IMR-90 (cell line): ENCODE results near the gene LINC01488. TPM values are rescaled to one million over a fixed set of nuclear protein-coding genes. Genes with fewer than 3 reads are reported as not detected.

Experiments
- ATAC-seq: fragments of 200-7000 bp; cut with Tn5 transposase; 2 replicates; pipeline ENCODE4 v1.9.1; 2020; ENCODE audit warnings: low read depth, mild to moderate bottlenecking, moderate library complexity
- BruUV-seq: library from RNA; stranded (reverse); fragments of 400-500 nt; replicated peaks from 2 replicates; lab custom pipeline; 2021; lab: Mats Ljungman, UMichigan
- CTCF ChIA-PET: fragments of 300-600 bp; formaldehyde crosslinking; extraction: SDS; loops from one replicate; lab custom pipeline; 2021; ENCODE audit warnings: antibody characterized with exemption; lab: Yijun Ruan, JAX
- POLR2A ChIA-PET: fragments of 300-600 bp; sonication (Branson Sonifier 250); formaldehyde crosslinking; loops from one replicate; lab custom pipeline; 2022; ENCODE audit warnings: antibody characterized with exemption; ENCODE audit not compliant: unreplicated experiment; lab: Charles Lee
- DNase-seq: peaks from one replicate; pipeline ENCODE4 v3.0.0; 2013
- H2AFZ ChIP-seq: replicated peaks from 2 replicates; pipeline ENCODE3; 2013; ENCODE audit warnings: low read length, mild to moderate bottlenecking; ENCODE audit not compliant: poor library complexity
- H2AK5ac ChIP-seq: 2 replicates; pipeline ENCODE4 v1.6.1; 2013; ENCODE audit warnings: low read depth, low read length, inconsistent platforms
- H2AK9ac ChIP-seq: replicated peaks from 2 replicates; pipeline ENCODE3; 2013; ENCODE audit warnings: mild to moderate bottlenecking, low read depth, low read length, moderate library complexity; ENCODE audit not compliant: poor library complexity
- H2BK120ac ChIP-seq: 2 replicates; pipeline ENCODE4 v1.6.1; 2013; ENCODE audit warnings: low read depth, low read length, inconsistent platforms
- H2BK15ac ChIP-seq: 3 replicates; pipeline ENCODE4 v1.6.1; 2013; ENCODE audit warnings: low read depth, low read length, inconsistent platforms
- H2BK20ac ChIP-seq: 2 replicates; pipeline ENCODE4 v1.6.1; 2013; ENCODE audit warnings: low read depth, mild to moderate bottlenecking, inconsistent platforms, low read length, moderate library complexity
- H2BK5ac ChIP-seq: 2 replicates; pipeline ENCODE4 v1.6.1; 2013; ENCODE audit warnings: mild to moderate bottlenecking, low read depth, low read length, inconsistent platforms; ENCODE audit not compliant: poor library complexity, severe bottlenecking
- H3K14ac ChIP-seq: replicated peaks from 2 replicates; pipeline ENCODE4 v1.6.1; 2013; ENCODE audit warnings: low read depth, low read length, inconsistent platforms
- H3K18ac ChIP-seq: 2 replicates; pipeline ENCODE4 v1.6.1; 2013; ENCODE audit warnings: low read depth, low read length, control low read depth
- H3K23ac ChIP-seq: 2 replicates; pipeline ENCODE4 v1.6.1; 2013; ENCODE audit warnings: low read depth, low read length, inconsistent platforms
- H3K27ac ChIP-seq: 2 replicates; pipeline ENCODE4 v1.5.1; 2013; ENCODE audit warnings: mild to moderate bottlenecking, control low read depth, low read length; ENCODE audit not compliant: insufficient read depth
- H3K27me3 ChIP-seq: 2 replicates; pipeline ENCODE4 v1.6.1; 2013; ENCODE audit warnings: low read length; ENCODE audit not compliant: control insufficient read depth, insufficient read depth
- H3K36me3 ChIP-seq: 2 replicates; pipeline ENCODE4 v1.6.1; 2013; ENCODE audit warnings: low read length, mixed read lengths; ENCODE audit not compliant: control insufficient read depth, insufficient read depth
- H3K4ac ChIP-seq: 2 replicates; pipeline ENCODE4 v1.6.1; 2013; ENCODE audit warnings: low read depth, low read length, inconsistent platforms
- H3K4me1 ChIP-seq: 2 replicates; pipeline ENCODE4 v1.6.1; 2013; ENCODE audit warnings: low read length, mixed read lengths; ENCODE audit not compliant: control insufficient read depth, insufficient read depth
- H3K4me2 ChIP-seq: 2 replicates; pipeline ENCODE4 v1.6.1; 2013; ENCODE audit warnings: low read depth, mild to moderate bottlenecking, control low read depth, low read length, moderate library complexity
- H3K4me3 ChIP-seq: 2 replicates; pipeline ENCODE4 v1.5.1; 2013; ENCODE audit warnings: low read depth, mild to moderate bottlenecking, control low read depth, low read length, moderate library complexity; ENCODE audit not compliant: insufficient read depth
- H3K56ac ChIP-seq: 2 replicates; pipeline ENCODE4 v1.6.1; 2013; ENCODE audit warnings: low read length, inconsistent platforms; ENCODE audit not compliant: insufficient read depth; ENCODE audit errors: extremely low read depth
- H3K79me1 ChIP-seq, 2 experiments: 2 replicates each; pipeline ENCODE4 v1.6.1; 2013; ENCODE audit warnings: low read length in 2 of 2, inconsistent platforms in 1 of 2, low read depth in 1 of 2
- H3K9ac ChIP-seq: 2 replicates; pipeline ENCODE4 v1.6.1; 2013; ENCODE audit warnings: low read depth, low read length, control low read depth
- H3K9me1 ChIP-seq: 2 replicates; pipeline ENCODE4 v1.6.1; 2013; ENCODE audit warnings: low read length, inconsistent platforms; ENCODE audit not compliant: insufficient read depth
- H3K9me3 ChIP-seq: 2 replicates; pipeline ENCODE4 v1.6.1; 2013; ENCODE audit warnings: low read length; ENCODE audit not compliant: control insufficient read depth, insufficient read depth
- H4K20me1 ChIP-seq: 2 replicates; pipeline ENCODE4 v1.6.1; 2013; ENCODE audit warnings: low read length, inconsistent platforms; ENCODE audit not compliant: insufficient read depth
- H4K5ac ChIP-seq: 2 replicates; pipeline ENCODE4 v1.6.1; 2013; ENCODE audit warnings: mild to moderate bottlenecking, low read depth, low read length, control low read depth
- H4K8ac ChIP-seq, 2 experiments: 2 replicates each; pipeline ENCODE4 v1.6.1; 2013; ENCODE audit warnings: low read depth in 2 of 2, low read length in 2 of 2, control low read depth in 1 of 2, inconsistent platforms in 1 of 2
- H4K91ac ChIP-seq: 2 replicates; pipeline ENCODE4 v1.6.1; 2013; ENCODE audit warnings: low read depth, low read length, inconsistent platforms; ENCODE audit not compliant: insufficient read depth
- MAFK ChIP-seq: IDR thresholded peaks from 2 replicates; pipeline ENCODE4 v1.6.1; 2012; ENCODE audit warnings: low read depth, low read length, improper control_type of control experiment
- NFE2L2 ChIP-seq: fragments of 150-350 bp; IDR thresholded peaks from 2 replicates; pipeline ENCODE4 v1.6.1; 2016; ENCODE audit warnings: low read depth, mild to moderate bottlenecking, low read length
- RCOR1 ChIP-seq: IDR thresholded peaks from 2 replicates; pipeline ENCODE4 v1.6.1; 2012; ENCODE audit warnings: mild to moderate bottlenecking, low read length, improper control_type of control experiment; ENCODE audit not compliant: insufficient replicate concordance
- WGBS, 2 experiments: methylation state at CpG; one replicate each; pipeline versions ENCODE4 v1.1.5 to v1.1.7; 2013; ENCODE audit warnings: missing lambda C conversion rate in 2 of 2; ENCODE audit not compliant: insufficient read length in 1 of 2; ENCODE audit errors: extremely low coverage in 2 of 2; 5-methylcytosine and 5-hydroxymethylcytosine counted together
- dilution Hi-C: fragments of 300-500 bp; cut with HindIII; formaldehyde crosslinking; loops from one replicate; pipeline ENCODE4 v1.14.3; 2018; ENCODE audit warnings: low sequenced_read_pairs; ENCODE audit not compliant: unreplicated experiment
- in situ Hi-C: fragments of 300-500 bp; cut with MboI; formaldehyde crosslinking; loops from 3 replicates; pipeline ENCODE4 v1.14.3; 2019; ENCODE audit warnings: low sequenced_read_pairs, inconsistent platforms, mixed read lengths
- intact Hi-C: fragments of 100-400 bp; cut with micrococcal nuclease; formaldehyde crosslinking; loops from 2 replicates; pipeline ENCODE4 v1.10.0; 2022
- polyA plus RNA-seq, 3 experiments: library from polyadenylated mRNA; depleted of rRNA; stranded (reverse); fragments of >200 nt; gene quantifications; 2 replicates each; pipeline ENCODE4 v1.2.3, GENCODE V29; 2012; ENCODE audit warnings: low replicate concordance in 1 of 3
- total RNA-seq: library from RNA; depleted of rRNA; stranded (reverse); fragments of >200 nt; gene quantifications from 2 replicates; pipeline ENCODE4 v1.2.3, GENCODE V29; 2012

The LINC01488 gene
- total and polyA plus RNA-seq, 2 of the 4 experiments (the other 2 are of a cell fraction) = not detected

- no TSS peak for BruUV-seq
- DNase-seq = no peak
- Histone ChIP-seq H3K27ac (no peak overlapping the region), H3K79me1 (no peaks in the 10 kb centered on the region), H3K18ac (no peak overlapping the region), H3K14ac (no peak overlapping the region), H2AK9ac (no peak overlapping the region), H3K27me3 (0 out of 2 replicates have a peak, but pooled peaks cover 2% of the 10 kb centered on the region), H3K4ac (peak overlapping the region; percentile 17; the same call in 1 of the 2 replicates), H3K56ac (no peak overlapping the region), H2BK120ac (peak overlapping the region; percentile 37; the same call in 1 of the 2 replicates), H3K9me3 (no peaks in the 10 kb centered on the region), H3K4me1 (peaks cover 2% of the 10 kb centered on the region), H3K9ac (no peak overlapping the region), H3K9me1 (no peaks in the 10 kb centered on the region; the same call in 1 of the 2 replicates), H2BK5ac (no peak overlapping the region), H4K8ac (no peak overlapping the region), H2BK15ac (peak overlapping the region; percentile 36; the same call in 2 of the 3 replicates), H4K91ac (no peak overlapping the region; the same call in 1 of the 2 replicates), H3K4me2 (no peak overlapping the region), H3K36me3 (no peaks in the 10 kb centered on the region), H4K20me1 (no peaks in the 10 kb centered on the region), H4K5ac (no peak overlapping the region), H2AK5ac (peak overlapping the region; percentile 75; the same call in 1 of the 2 replicates), H3K23ac (no peak overlapping the region), H2BK20ac (no peak overlapping the region), H3K4me3 (no peak overlapping the region), H2AFZ (peak overlapping the region; percentile 57)
- intact Hi-C loops (no loop called here), dilution Hi-C loops (no loop called here), in situ Hi-C loops (no loop called here)
- ATAC-seq = no peak
- 83% methylated on average over 5 of the region's 14 CpGs; no CpG with 5 or more reads in 1 of the 2 experiments for WGBS, 2 experiments
- POLR2A ChIA-PET = no interaction called here
- CTCF ChIA-PET = no interaction called here
- TF ChIP-seq RCOR1 (no peak), MAFK (no peak), NFE2L2 (no peak)
Observed at GRCh38 chr11:69431893-69432738, 49.3 kb upstream of the LINC01488 start.
